Fibroblast of lung (primary cell): Measurements from ENCODE around the gene PBLD. TPM values are rescaled to one million over a fixed set of nuclear protein-coding genes. Genes with fewer than 3 reads are reported as not detected.

Experiments used
- DNase-seq, 2 donors: peaks; one replicate each; pipeline versions ENCODE4 v3.0.0 to v3.0.0-alpha.2; 2010; ENCODE audit warnings: low read depth in 2 of 2
- H2AFZ ChIP-seq: 2 replicates; pipeline ENCODE4 v1.5.1; 2012; ENCODE audit warnings: low read length, control low read depth, inconsistent platforms
- H3K27ac ChIP-seq: 2 replicates; pipeline ENCODE4 v1.5.1; 2011; ENCODE audit warnings: low read length, control low read depth; ENCODE audit not compliant: insufficient read depth
- H3K27me3 ChIP-seq: 2 replicates; pipeline ENCODE4 v1.5.1; 2011; ENCODE audit warnings: mild to moderate bottlenecking, low read length; ENCODE audit not compliant: control insufficient read depth, insufficient read depth
- H3K36me3 ChIP-seq: 2 replicates; pipeline ENCODE4 v1.5.1; 2011; ENCODE audit warnings: low read length; ENCODE audit not compliant: control insufficient read depth, insufficient read depth
- H3K4me1 ChIP-seq: 2 replicates; pipeline ENCODE4 v1.5.1; 2011; ENCODE audit warnings: low read length; ENCODE audit not compliant: control insufficient read depth, insufficient read depth; ENCODE audit errors: extremely low read depth
- H3K4me2 ChIP-seq: 2 replicates; pipeline ENCODE4 v1.5.1; 2011; ENCODE audit warnings: low read length, control low read depth; ENCODE audit not compliant: insufficient read depth; ENCODE audit errors: extremely low read depth
- H3K4me3 ChIP-seq, 4 experiments: fragments of 200-600 bp in 1 of 4; sonication (generic) in 1 of 4; replicated peaks in 1 of 4; 2 replicates each; pipeline ENCODE4 v1.5.1; 2011 to 2016; ENCODE audit warnings: low read length in 4 of 4, low read depth in 3 of 4, mild to moderate bottlenecking in 3 of 4, control low read depth in 2 of 4, inconsistent platforms in 1 of 4, mixed read lengths in 1 of 4; ENCODE audit not compliant: insufficient read depth in 1 of 4; ENCODE audit errors: control extremely low read depth in 1 of 4
- H3K79me2 ChIP-seq: 2 replicates; pipeline ENCODE4 v1.5.1; 2012; ENCODE audit warnings: mild to moderate bottlenecking, low read length, inconsistent platforms; ENCODE audit not compliant: control insufficient read depth, insufficient read depth
- H3K9ac ChIP-seq: 2 replicates; pipeline ENCODE4 v1.5.1; 2011; ENCODE audit warnings: mild to moderate bottlenecking, low read length, control low read depth; ENCODE audit not compliant: insufficient read depth
- H3K9me3 ChIP-seq: 2 replicates; pipeline ENCODE4 v1.5.1; 2012; ENCODE audit warnings: low read depth, low read length; ENCODE audit not compliant: control insufficient read depth, insufficient read depth
- H4K20me1 ChIP-seq: 2 replicates; pipeline ENCODE4 v1.5.1; 2011; ENCODE audit warnings: low read length; ENCODE audit not compliant: control insufficient read depth, insufficient read depth; ENCODE audit errors: extremely low read depth
- CTCF ChIP-seq, 2 donors: IDR thresholded peaks in 1 of 2; conservative IDR thresholded peaks in 1 of 2; 1 replicate in 1 of 2; 2 replicates in 1 of 2; pipeline ENCODE4 v1.5.1; 2011 to 2012; ENCODE audit warnings: low read length in 2 of 2, control low read depth in 1 of 2, inconsistent platforms in 1 of 2, low read depth in 1 of 2, mild to moderate bottlenecking in 1 of 2
- EZH2 ChIP-seq: IDR thresholded peaks from 2 replicates; pipeline ENCODE4 v1.5.1; 2012; ENCODE audit warnings: low read length, control low read depth, mild to moderate bottlenecking; ENCODE audit errors: missing control alignments
- polyA plus RNA-seq, 2 donors: library from polyadenylated mRNA; depleted of rRNA in 1 of 2; stranded (reverse) in 1 of 2; unstranded in 1 of 2; fragments of >200 nt; gene quantifications; 2 replicates each; pipeline ENCODE4 v1.2.1, GENCODE V29; 2011 to 2012; ENCODE audit warnings: missing spikeins in 1 of 2
- total RNA-seq: library from RNA; depleted of rRNA; stranded (reverse); fragments of >200 nt; gene quantifications from 2 replicates; pipeline ENCODE4 v1.2.1, GENCODE V29; 2014

PBLD gene
- total and polyA plus RNA-seq, 2 donors (not counting 1 experiment from before 2014, with no cell fraction given), result 1.3 to 5.1 TPM

DNA sequence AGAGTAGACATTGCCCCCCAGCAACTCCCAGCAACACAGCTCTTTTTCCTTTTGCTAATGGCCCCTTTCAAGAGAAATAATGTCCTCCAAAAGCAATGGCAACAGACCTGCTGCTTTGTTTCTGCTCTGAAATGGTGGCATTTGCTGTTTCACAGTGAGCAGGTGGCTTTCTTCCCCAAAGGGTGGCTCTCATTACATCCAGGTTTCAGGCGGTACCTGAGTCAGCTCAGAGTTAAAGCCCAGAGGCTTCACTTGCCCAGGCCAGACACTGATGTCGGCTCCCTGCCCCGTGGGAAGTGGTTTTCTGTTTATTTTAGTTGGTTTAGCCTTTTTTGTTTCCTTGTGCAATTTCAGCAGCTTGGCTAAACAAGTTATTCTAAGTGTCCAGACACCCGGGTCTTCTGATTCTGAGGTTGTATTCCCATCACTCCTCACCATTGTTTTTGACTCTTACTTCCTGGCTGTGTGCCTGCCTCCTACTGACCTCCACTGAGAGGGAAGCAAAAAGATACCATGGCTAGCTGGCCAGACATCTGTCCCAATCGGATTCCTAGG lies 93.1 kb downstream of the PBLD start:
- H3K27ac ChIP-seq, result no peak overlapping the region
- H3K9me3 ChIP-seq, result no peaks in the 10 kb centered on the region
- peaks cover 2% of the 10 kb centered on the region for H3K27me3 ChIP-seq
- no peaks in the 10 kb centered on the region for H3K36me3 ChIP-seq
- no peak overlapping the region for H2AFZ ChIP-seq
- no peaks in the 10 kb centered on the region for H4K20me1 ChIP-seq
- H3K4me1 ChIP-seq, result no peaks in the 10 kb centered on the region
- TF ChIP-seq CTCF (conservative IDR thresholded peaks at IDR 0.05 in 1 of 2, IDR thresholded peaks at IDR 0.05 in 1 of 2; ENCODE audit: low read depth in 1 of 2, low read length in 2 of 2) (no peak), EZH2 (no peak)
- H3K9ac ChIP-seq, result no peak overlapping the region
- H3K4me3 ChIP-seq, result no peak overlapping the region
- H3K4me2 ChIP-seq, result no peak overlapping the region
- H3K79me2 ChIP-seq, result no peaks in the 10 kb centered on the region
- peak; percentile 21 to 58 for DNase-seq

GRCh38 chr10:68239069-68239468 lies 93.7 kb downstream of the PBLD start:
- no peaks in the 10 kb centered on the region for H3K4me1 ChIP-seq
- DNase-seq, result no peak
- TF ChIP-seq EZH2, result no peak
- no peak for TF ChIP-seq CTCF (conservative IDR thresholded peaks at IDR 0.05 in 1 of 2, IDR thresholded peaks at IDR 0.05 in 1 of 2; ENCODE audit: low read depth in 1 of 2, low read length in 2 of 2)
- H3K4me3 ChIP-seq, result no peak overlapping the region
- no peaks in the 10 kb centered on the region for H3K36me3 ChIP-seq
- H3K27ac ChIP-seq, result no peak overlapping the region
- no peak overlapping the region for H3K4me2 ChIP-seq
- H4K20me1 ChIP-seq, result no peaks in the 10 kb centered on the region
- no peaks in the 10 kb centered on the region for H3K79me2 ChIP-seq
- H3K9me3 ChIP-seq, result no peaks in the 10 kb centered on the region
- peaks cover 2% of the 10 kb centered on the region for H3K27me3 ChIP-seq
- H3K9ac ChIP-seq, result no peak overlapping the region
- H2AFZ ChIP-seq, result no peak overlapping the region

DNA sequence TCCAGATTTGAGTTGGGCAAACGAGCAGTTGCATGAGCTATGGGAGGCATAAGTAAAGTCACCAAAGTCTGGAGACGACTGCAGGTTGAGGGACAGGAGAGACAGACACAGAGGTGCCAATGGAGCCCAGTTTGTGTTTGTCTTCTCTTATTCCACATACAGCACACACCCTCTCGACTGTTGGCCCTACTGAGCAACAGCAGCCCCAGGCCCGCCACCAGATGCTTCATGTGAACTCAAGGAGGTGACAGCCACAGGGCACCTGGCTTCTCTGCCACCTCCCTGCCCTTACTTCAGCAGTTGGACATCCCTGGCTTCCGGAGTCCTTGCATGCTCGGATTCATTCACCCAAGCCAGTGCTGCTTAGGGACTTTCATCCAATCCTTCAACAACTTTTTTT lies 94.4 kb downstream of the PBLD start:
- Histone ChIP-seq H3K27me3 (peaks cover 7% of the 10 kb centered on the region), H3K4me2 (no peak overlapping the region), H3K79me2 (no peaks in the 10 kb centered on the region), H3K36me3 (no peaks in the 10 kb centered on the region), H3K27ac (no peak overlapping the region), H3K4me1 (no peaks in the 10 kb centered on the region), H2AFZ (no peak overlapping the region), H3K9me3 (no peaks in the 10 kb centered on the region), H3K9ac (no peak overlapping the region), H4K20me1 (no peaks in the 10 kb centered on the region), H3K4me3 (no peak overlapping the region)
- no peak for DNase-seq
- no peak for TF ChIP-seq EZH2
- no peak for TF ChIP-seq CTCF (conservative IDR thresholded peaks at IDR 0.05 in 1 of 2, IDR thresholded peaks at IDR 0.05 in 1 of 2; ENCODE audit: low read depth in 1 of 2, low read length in 2 of 2)
